A549 (cell line): Measurements from ENCODE around the gene F13B.
A peak's percentile ranks its signal among the peaks of the same experiment; 100 is the strongest.

ENCODE experiments used
- CEBPB ChIP-seq, 2 experiments: fragments of >200 bp in 1 of 2; sonication (Bioruptor Twin) in 1 of 2; formaldehyde crosslinking in 1 of 2; IDR thresholded peaks; 2 replicates each; pipeline ENCODE4 v1.6.1; 2012 to 2016
- CTCF ChIP-seq: fragments of >200 bp; sonication (Bioruptor Twin); formaldehyde crosslinking; IDR thresholded peaks from 3 replicates; pipeline ENCODE4 v1.5.1; 2016
- EP300 ChIP-seq, 2 experiments: fragments of >200 bp; sonication (Bioruptor Twin); formaldehyde crosslinking; IDR thresholded peaks; 2 replicates in 1 of 2; 3 replicates in 1 of 2; pipeline ENCODE4 v1.6.1; 2016 to 2017
- MAFK ChIP-seq: fragments of 450-650 bp; IDR thresholded peaks from 2 replicates; pipeline ENCODE4 v1.6.1; 2014; ENCODE audit not compliant: partially characterized antibody
- RAD21 ChIP-seq, 2 experiments: fragments of >200 bp in 1 of 2; sonication (Bioruptor Twin) in 1 of 2; formaldehyde crosslinking in 1 of 2; IDR thresholded peaks in 1 of 2; conservative IDR thresholded peaks in 1 of 2; 2 replicates in 1 of 2; 3 replicates in 1 of 2; pipeline ENCODE4 v1.6.1; 2012 to 2018; ENCODE audit warnings: inconsistent platforms in 1 of 2
- RFX5 ChIP-seq: fragments of 450-650 bp; IDR thresholded peaks from 2 replicates; pipeline ENCODE4 v1.7.1; 2014; ENCODE audit warnings: antibody characterized with exemption, mild to moderate bottlenecking, moderate library complexity
- ZFP36 ChIP-seq: fragments of 450-650 bp; IDR thresholded peaks from 2 replicates; pipeline ENCODE4 v1.6.1; 2014; ENCODE audit warnings: borderline replicate concordance; ENCODE audit not compliant: partially characterized antibody
- ZNF302 ChIP-seq: fragments of 250-450 bp; sonication (Bioruptor Pico); IDR thresholded peaks from 2 replicates; pipeline ENCODE4 v1.9.0; 2021; ENCODE audit warnings: inconsistent platforms, mild to moderate bottlenecking, moderate library complexity
- TF ChIP-seq, protein P1 (sequence below): IDR thresholded peaks from 2 replicates; pipeline ENCODE4 v1.6.1; 2012
- TF ChIP-seq, protein P2 (sequence below): fragments of 450-650 bp; IDR thresholded peaks from 2 replicates; pipeline ENCODE4 v1.6.1; 2014; ENCODE audit warnings: antibody characterized with exemption

- no peak for TF ChIP-seq ZNF302 (CRISPR knock-in tag)
- TF ChIP-seq CTCF = no peak
- TF ChIP-seq MAFK = peak; percentile 89
- TF ChIP-seq, protein P1, sequence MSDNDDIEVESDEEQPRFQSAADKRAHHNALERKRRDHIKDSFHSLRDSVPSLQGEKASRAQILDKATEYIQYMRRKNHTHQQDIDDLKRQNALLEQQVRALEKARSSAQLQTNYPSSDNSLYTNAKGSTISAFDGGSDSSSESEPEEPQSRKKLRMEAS = no peak
- no peak for TF ChIP-seq EP300 (IDR thresholded peaks at IDR 0.05)
- no peak for TF ChIP-seq RFX5
- no peak for TF ChIP-seq CEBPB (IDR thresholded peaks at IDR 0.05)
- no peak for TF ChIP-seq RAD21 (conservative IDR thresholded peaks at IDR 0.05 in 1 of 2, IDR thresholded peaks at IDR 0.05 in 1 of 2)
- TF ChIP-seq ZFP36 = no peak
- TF ChIP-seq, protein P2, sequence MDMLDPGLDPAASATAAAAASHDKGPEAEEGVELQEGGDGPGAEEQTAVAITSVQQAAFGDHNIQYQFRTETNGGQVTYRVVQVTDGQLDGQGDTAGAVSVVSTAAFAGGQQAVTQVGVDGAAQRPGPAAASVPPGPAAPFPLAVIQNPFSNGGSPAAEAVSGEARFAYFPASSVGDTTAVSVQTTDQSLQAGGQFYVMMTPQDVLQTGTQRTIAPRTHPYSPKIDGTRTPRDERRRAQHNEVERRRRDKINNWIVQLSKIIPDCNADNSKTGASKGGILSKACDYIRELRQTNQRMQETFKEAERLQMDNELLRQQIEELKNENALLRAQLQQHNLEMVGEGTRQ = no peak
Observed at GRCh38 chr1:197093226-197093885, 26.3 kb upstream of the F13B start.
